HL-60 (cell line): ENCODE data around the gene XAF1.

ENCODE experiments used
- DNase-seq, 2 experiments: peaks; one replicate each; pipeline ENCODE4 v3.0.0-alpha.2; 2010 to 2020; ENCODE audit warnings: low read depth in 1 of 2, low spot score in 1 of 2
- H3K27ac ChIP-seq: fragments of 250-450 bp; sonication (Bioruptor Pico); replicated peaks from 2 replicates; pipeline ENCODE4 v1.5.1; 2020; ENCODE audit warnings: mild to moderate bottlenecking, moderate library complexity
- H3K27me3 ChIP-seq: fragments of 250-450 bp; sonication (Bioruptor Pico); 2 replicates; pipeline ENCODE4 v1.5.1; 2021; ENCODE audit warnings: mild to moderate bottlenecking, moderate library complexity; ENCODE audit not compliant: insufficient read depth, poor library complexity, severe bottlenecking
- H3K4me3 ChIP-seq: replicated peaks from 2 replicates; pipeline ENCODE4 v1.5.1; 2011; ENCODE audit warnings: mild to moderate bottlenecking, control low read depth, low read length; ENCODE audit not compliant: insufficient read depth
- CTCF ChIP-seq: IDR thresholded peaks from one replicate; pipeline ENCODE4 v1.5.1; 2011; ENCODE audit warnings: low read length, control low read depth, inconsistent platforms; ENCODE audit not compliant: insufficient read depth
- GABPA ChIP-seq: IDR thresholded peaks from 2 replicates; pipeline ENCODE4 v1.6.1; 2012; ENCODE audit warnings: low read depth
- POLR2AphosphoS5 ChIP-seq: IDR thresholded peaks from 2 replicates; pipeline ENCODE4 v1.6.1; 2012; ENCODE audit warnings: low read depth
- REST ChIP-seq: IDR thresholded peaks from 2 replicates; pipeline ENCODE4 v1.6.1; 2012; ENCODE audit warnings: low read depth; ENCODE audit not compliant: insufficient replicate concordance
- SPI1 ChIP-seq: IDR thresholded peaks from 2 replicates; pipeline ENCODE4 v1.6.1; 2012; ENCODE audit warnings: low read depth, mild to moderate bottlenecking, borderline replicate concordance

XAF1 gene

GRCh38 chr17:6711681-6712057 is 44.2 kb upstream of the XAF1 start:
- peaks cover 2% of the 10 kb centered on the region for H3K27me3 ChIP-seq
- no peak overlapping the region for H3K27ac ChIP-seq
- TF ChIP-seq SPI1 (peak; percentile 50; the same call in 1 of the 2 replicates), GABPA (no peak)
- no peak overlapping the region for H3K4me3 ChIP-seq
- peak; percentile 30 to 48 for DNase-seq

- TF ChIP-seq GABPA (no peak), POLR2AphosphoS5 (no peak), CTCF (no peak), REST (no peak), SPI1 (no peak)
- Histone ChIP-seq H3K27ac (no peak overlapping the region), H3K4me3 (no peak overlapping the region), H3K27me3 (peaks cover 2% of the 10 kb centered on the region)
- DNase-seq: peak in 1 of 2 experiments; percentile 6
These were observed 43.6 kb upstream of the XAF1 start for GRCh38 chr17:6712058-6712853.

DNA sequence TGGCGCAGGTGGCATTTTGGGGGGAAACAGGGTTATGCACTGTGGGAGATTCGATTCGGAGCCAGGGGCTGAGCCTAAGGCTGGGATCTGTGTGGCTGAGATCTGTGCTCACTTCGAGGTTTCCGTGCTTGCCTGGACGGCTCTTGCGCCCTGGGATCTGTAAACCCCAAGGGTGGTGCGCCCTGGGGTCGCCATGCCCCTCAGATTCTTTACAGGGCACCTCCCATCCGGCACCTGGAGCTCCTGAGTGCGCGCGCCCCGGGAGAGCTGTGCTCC is 43.1 kb upstream of the XAF1 start:
- no peak for TF ChIP-seq CTCF
- no peak for TF ChIP-seq POLR2AphosphoS5
- TF ChIP-seq REST: no peak
- TF ChIP-seq GABPA: no peak
- no peak for TF ChIP-seq SPI1
- H3K27me3 ChIP-seq: peaks cover 2% of the 10 kb centered on the region
- no peak overlapping the region for H3K4me3 ChIP-seq
- no peak overlapping the region for H3K27ac ChIP-seq
- DNase-seq: no peak

DNA sequence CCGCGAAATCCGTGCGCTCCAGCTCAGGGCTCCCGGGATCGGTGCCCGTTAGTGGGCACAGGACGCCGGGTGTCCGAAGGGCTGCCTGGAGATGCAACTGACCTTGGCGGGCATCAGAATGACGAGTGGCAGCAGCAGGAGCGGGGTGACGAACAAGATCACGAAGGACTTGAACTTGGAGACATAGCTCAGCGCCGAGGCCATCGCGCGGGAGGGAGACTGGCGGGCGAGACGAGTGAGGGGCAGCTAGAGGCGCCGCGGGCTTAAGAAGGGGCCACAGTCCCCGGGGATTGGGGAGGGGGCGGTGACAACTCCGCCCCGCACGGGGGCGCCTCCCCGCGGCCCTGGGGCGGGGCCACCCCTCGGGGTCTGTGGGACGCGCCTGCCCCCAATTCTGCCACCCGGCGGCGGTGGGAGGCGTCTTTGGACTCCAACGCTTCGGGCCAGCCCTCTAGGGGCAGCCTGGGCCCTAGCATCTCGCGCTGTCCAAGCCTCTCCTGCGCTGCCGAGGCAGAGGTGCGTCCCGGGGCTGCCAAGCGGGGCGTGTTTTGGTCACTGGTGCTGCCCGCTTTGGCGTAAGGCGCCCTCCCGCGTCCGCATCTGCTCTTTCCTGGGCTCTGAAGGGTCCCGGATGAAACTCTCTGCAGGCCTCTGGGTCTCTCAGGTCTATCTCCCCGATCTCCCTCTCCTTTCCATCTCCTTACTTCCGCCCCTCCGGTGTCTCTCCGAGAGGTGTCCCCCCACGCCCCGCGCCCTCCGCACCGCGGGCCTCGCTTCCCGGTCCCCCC is 42.5 kb upstream of the XAF1 start, which contains the start of gene SLC13A5:
SLC13A5 (minus strand) TSS at position 240 of the 788 bp plus-strand sequence; CDS start at position 204, 36 bp downstream.
- TF ChIP-seq CTCF (no peak), POLR2AphosphoS5 (no peak), REST (no peak), GABPA (no peak), SPI1 (no peak)
- Histone ChIP-seq H3K27ac (no peak within 1 kb of the TSS), H3K27me3 (peaks cover 2% of the 10 kb centered on the region), H3K4me3 (no peak within 1 kb of the TSS)
- peak in 1 of 2 experiments; percentile 1 for DNase-seq
